HepG2 (cell line): ENCODE data around the gene RIPOR3. TPM values are rescaled to one million over a fixed set of nuclear protein-coding genes. Genes with fewer than 3 reads are reported as not detected.

Experiments
- GABPB1 ChIP-seq: IDR thresholded peaks from 2 replicates; pipeline ENCODE4 v1.6.1; 2016; ENCODE audit warnings: mild to moderate bottlenecking, missing genetic modification reagents, moderate library complexity, missing compliant biosample characterization
- JDP2 ChIP-seq: sonication (generic); formaldehyde crosslinking; IDR thresholded peaks from 2 replicates; pipeline ENCODE4 v1.8.1; 2022; ENCODE audit warnings: missing genetic modification reagents, borderline replicate concordance
- KDM1A ChIP-seq: IDR thresholded peaks from 2 replicates; pipeline ENCODE4 v1.6.1; 2016; ENCODE audit warnings: missing compliant biosample characterization
- MAF1 ChIP-seq: sonication (generic); formaldehyde crosslinking; IDR thresholded peaks from 2 replicates; pipeline ENCODE4 v1.5.0; 2020; ENCODE audit warnings: missing genetic modification reagents, borderline replicate concordance
- MLLT10 ChIP-seq: sonication (generic); formaldehyde crosslinking; IDR thresholded peaks from 2 replicates; pipeline ENCODE4 v1.4.0; 2020; ENCODE audit warnings: missing genetic modification reagents
- NPAS2 ChIP-seq: sonication (generic); formaldehyde crosslinking; IDR thresholded peaks from 2 replicates; pipeline ENCODE4 v1.8.0; 2022; ENCODE audit warnings: mild to moderate bottlenecking, missing genetic modification reagents, borderline replicate concordance
- SALL1 ChIP-seq: sonication (generic); formaldehyde crosslinking; IDR thresholded peaks from 2 replicates; pipeline ENCODE4 v1.8.0; 2022; ENCODE audit warnings: mild to moderate bottlenecking, missing genetic modification reagents
- ZNF441 ChIP-seq: sonication (generic); formaldehyde crosslinking; IDR thresholded peaks from 2 replicates; pipeline ENCODE4 v1.7.0; 2021; ENCODE audit warnings: missing genetic modification reagents, borderline replicate concordance
- ZNF660 ChIP-seq: sonication (generic); formaldehyde crosslinking; IDR thresholded peaks from 2 replicates; pipeline ENCODE4 v1.5.1; 2020; ENCODE audit warnings: mild to moderate bottlenecking, low read depth, missing genetic modification reagents, borderline replicate concordance
- ZNF674 ChIP-seq: sonication (generic); formaldehyde crosslinking; IDR thresholded peaks from 2 replicates; pipeline ENCODE4 v1.5.0; 2020; ENCODE audit warnings: low read depth, mild to moderate bottlenecking, missing genetic modification reagents
- ZNF766 ChIP-seq: sonication (generic); formaldehyde crosslinking; IDR thresholded peaks from 2 replicates; pipeline ENCODE4 v1.5.0; 2020; ENCODE audit warnings: missing genetic modification reagents, borderline replicate concordance
- polyA plus RNA-seq, 8 experiments: library from polyadenylated mRNA; depleted of rRNA in 3 of 8; stranded (reverse) in 7 of 8; unstranded in 1 of 8; fragments of >200 nt; fragmentation: Illumina TruSeq in 4 of 8; extraction: Trizol in 4 of 8; gene quantifications; 2 replicates each; pipeline versions ENCODE4 v1.2.1 to v1.2.3, GENCODE V29; 2011 to 2016; ENCODE audit warnings: low read depth in 4 of 8, missing spikeins in 1 of 8, mixed read lengths in 1 of 8; ENCODE audit not compliant: insufficient read depth in 1 of 8
- total RNA-seq, 5 experiments: library from RNA; depleted of rRNA; stranded (reverse); fragments of >200 nt; fragmentation: Illumina TruSeq; extraction: Trizol; gene quantifications; 2 replicates each; pipeline ENCODE4 v1.2.3, GENCODE V29; 2016; ENCODE audit warnings: low read depth in 1 of 5
- TF ChIP-seq, protein P1 (sequence below): sonication (generic); formaldehyde crosslinking; IDR thresholded peaks from 2 replicates; pipeline ENCODE4; 2020; ENCODE audit warnings: missing genetic modification reagents, mild to moderate bottlenecking, borderline replicate concordance
- TF ChIP-seq, protein P2 (sequence below): sonication (generic); formaldehyde crosslinking; IDR thresholded peaks from 2 replicates; pipeline ENCODE4 v1.4.0; 2020; ENCODE audit warnings: missing genetic modification reagents
- TF ChIP-seq, protein P3 (sequence below): sonication (generic); formaldehyde crosslinking; IDR thresholded peaks from 2 replicates; pipeline ENCODE4 v1.4.0; 2020; ENCODE audit warnings: missing genetic modification reagents, borderline replicate concordance
- TF ChIP-seq, protein P4 (sequence below): sonication (generic); formaldehyde crosslinking; IDR thresholded peaks from 2 replicates; pipeline ENCODE4 v1.5.1; 2020; ENCODE audit warnings: missing genetic modification reagents, mild to moderate bottlenecking, borderline replicate concordance

The RIPOR3 gene
- total and polyA plus RNA-seq, 2 of the 13 experiments (the other 11 are each of a cell fraction or from before 2014, with no cell fraction given): 0.18 TPM; not detected in 1

DNA sequence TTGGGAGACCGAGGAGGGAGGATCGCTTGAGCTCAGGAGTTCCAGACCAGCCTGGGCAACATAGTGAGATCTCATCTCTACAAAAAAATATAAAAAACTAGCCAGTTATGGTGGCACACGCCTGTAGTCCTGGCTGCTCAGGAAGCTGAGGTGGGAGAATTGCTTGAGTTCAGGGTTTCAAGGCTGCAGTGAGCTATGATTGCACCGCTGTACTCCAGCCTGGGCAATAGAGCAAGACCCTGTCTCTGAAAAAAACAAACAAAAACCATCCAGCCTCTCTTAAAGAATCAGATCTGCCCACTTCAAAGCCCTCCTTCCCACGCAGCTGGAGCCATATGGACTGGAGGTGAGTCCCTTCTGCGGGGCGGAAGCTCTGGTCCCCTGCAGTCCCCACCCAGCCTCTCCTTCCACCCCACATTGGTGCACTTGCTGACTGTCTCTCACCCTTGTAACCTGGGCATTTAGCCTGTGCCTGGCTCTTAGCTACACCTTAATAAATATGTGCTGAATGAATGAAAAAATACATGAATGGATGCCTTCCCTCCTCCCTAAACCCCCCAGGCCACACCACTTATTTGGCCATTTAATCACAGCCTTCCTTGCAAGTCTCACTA is 32.9 kb upstream of the RIPOR3 start (continued):
- TF ChIP-seq, protein P1, sequence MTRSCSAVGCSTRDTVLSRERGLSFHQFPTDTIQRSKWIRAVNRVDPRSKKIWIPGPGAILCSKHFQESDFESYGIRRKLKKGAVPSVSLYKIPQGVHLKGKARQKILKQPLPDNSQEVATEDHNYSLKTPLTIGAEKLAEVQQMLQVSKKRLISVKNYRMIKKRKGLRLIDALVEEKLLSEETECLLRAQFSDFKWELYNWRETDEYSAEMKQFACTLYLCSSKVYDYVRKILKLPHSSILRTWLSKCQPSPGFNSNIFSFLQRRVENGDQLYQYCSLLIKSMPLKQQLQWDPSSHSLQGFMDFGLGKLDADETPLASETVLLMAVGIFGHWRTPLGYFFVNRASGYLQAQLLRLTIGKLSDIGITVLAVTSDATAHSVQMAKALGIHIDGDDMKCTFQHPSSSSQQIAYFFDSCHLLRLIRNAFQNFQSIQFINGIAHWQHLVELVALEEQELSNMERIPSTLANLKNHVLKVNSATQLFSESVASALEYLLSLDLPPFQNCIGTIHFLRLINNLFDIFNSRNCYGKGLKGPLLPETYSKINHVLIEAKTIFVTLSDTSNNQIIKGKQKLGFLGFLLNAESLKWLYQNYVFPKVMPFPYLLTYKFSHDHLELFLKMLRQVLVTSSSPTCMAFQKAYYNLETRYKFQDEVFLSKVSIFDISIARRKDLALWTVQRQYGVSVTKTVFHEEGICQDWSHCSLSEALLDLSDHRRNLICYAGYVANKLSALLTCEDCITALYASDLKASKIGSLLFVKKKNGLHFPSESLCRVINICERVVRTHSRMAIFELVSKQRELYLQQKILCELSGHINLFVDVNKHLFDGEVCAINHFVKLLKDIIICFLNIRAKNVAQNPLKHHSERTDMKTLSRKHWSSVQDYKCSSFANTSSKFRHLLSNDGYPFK (CRISPR knock-in tag): no peak
- TF ChIP-seq ZNF674 (CRISPR knock-in tag) (no peak), ZNF441 (CRISPR knock-in tag) (no peak), SALL1 (CRISPR knock-in tag) (no peak), JDP2 (CRISPR knock-in tag) (no peak), GABPB1 (CRISPR knock-in tag) (peak; percentile 5; the same call in 1 of the 2 replicates), ZNF766 (no peak), ZNF660 (no peak), NPAS2 (CRISPR knock-in tag) (no peak), KDM1A (no peak), MLLT10 (no peak), MAF1 (CRISPR knock-in tag) (no peak)
- TF ChIP-seq, protein P2, sequence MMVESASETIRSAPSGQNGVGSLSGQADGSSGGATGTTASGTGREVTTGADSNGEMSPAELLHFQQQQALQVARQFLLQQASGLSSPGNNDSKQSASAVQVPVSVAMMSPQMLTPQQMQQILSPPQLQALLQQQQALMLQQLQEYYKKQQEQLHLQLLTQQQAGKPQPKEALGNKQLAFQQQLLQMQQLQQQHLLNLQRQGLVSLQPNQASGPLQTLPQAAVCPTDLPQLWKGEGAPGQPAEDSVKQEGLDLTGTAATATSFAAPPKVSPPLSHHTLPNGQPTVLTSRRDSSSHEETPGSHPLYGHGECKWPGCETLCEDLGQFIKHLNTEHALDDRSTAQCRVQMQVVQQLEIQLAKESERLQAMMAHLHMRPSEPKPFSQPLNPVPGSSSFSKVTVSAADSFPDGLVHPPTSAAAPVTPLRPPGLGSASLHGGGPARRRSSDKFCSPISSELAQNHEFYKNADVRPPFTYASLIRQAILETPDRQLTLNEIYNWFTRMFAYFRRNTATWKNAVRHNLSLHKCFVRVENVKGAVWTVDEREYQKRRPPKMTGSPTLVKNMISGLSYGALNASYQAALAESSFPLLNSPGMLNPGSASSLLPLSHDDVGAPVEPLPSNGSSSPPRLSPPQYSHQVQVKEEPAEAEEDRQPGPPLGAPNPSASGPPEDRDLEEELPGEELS: 0 out of 2 replicates have a peak, but pooled peaks have one; percentile 7
- TF ChIP-seq, protein P3, sequence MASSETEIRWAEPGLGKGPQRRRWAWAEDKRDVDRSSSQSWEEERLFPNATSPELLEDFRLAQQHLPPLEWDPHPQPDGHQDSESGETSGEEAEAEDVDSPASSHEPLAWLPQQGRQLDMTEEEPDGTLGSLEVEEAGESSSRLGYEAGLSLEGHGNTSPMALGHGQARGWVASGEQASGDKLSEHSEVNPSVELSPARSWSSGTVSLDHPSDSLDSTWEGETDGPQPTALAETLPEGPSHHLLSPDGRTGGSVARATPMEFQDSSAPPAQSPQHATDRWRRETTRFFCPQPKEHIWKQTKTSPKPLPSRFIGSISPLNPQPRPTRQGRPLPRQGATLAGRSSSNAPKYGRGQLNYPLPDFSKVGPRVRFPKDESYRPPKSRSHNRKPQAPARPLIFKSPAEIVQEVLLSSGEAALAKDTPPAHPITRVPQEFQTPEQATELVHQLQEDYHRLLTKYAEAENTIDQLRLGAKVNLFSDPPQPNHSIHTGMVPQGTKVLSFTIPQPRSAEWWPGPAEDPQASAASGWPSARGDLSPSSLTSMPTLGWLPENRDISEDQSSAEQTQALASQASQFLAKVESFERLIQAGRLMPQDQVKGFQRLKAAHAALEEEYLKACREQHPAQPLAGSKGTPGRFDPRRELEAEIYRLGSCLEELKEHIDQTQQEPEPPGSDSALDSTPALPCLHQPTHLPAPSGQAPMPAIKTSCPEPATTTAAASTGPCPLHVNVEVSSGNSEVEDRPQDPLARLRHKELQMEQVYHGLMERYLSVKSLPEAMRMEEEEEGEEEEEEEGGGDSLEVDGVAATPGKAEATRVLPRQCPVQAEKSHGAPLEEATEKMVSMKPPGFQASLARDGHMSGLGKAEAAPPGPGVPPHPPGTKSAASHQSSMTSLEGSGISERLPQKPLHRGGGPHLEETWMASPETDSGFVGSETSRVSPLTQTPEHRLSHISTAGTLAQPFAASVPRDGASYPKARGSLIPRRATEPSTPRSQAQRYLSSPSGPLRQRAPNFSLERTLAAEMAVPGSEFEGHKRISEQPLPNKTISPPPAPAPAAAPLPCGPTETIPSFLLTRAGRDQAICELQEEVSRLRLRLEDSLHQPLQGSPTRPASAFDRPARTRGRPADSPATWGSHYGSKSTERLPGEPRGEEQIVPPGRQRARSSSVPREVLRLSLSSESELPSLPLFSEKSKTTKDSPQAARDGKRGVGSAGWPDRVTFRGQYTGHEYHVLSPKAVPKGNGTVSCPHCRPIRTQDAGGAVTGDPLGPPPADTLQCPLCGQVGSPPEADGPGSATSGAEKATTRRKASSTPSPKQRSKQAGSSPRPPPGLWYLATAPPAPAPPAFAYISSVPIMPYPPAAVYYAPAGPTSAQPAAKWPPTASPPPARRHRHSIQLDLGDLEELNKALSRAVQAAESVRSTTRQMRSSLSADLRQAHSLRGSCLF (CRISPR knock-in tag): no peak
- TF ChIP-seq, protein P4, sequence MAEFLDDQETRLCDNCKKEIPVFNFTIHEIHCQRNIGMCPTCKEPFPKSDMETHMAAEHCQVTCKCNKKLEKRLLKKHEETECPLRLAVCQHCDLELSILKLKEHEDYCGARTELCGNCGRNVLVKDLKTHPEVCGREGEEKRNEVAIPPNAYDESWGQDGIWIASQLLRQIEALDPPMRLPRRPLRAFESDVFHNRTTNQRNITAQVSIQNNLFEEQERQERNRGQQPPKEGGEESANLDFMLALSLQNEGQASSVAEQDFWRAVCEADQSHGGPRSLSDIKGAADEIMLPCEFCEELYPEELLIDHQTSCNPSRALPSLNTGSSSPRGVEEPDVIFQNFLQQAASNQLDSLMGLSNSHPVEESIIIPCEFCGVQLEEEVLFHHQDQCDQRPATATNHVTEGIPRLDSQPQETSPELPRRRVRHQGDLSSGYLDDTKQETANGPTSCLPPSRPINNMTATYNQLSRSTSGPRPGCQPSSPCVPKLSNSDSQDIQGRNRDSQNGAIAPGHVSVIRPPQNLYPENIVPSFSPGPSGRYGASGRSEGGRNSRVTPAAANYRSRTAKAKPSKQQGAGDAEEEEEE: no peak
